HepG2 (cell line): Measurements from ENCODE around the gene ACSL3. TPM values are rescaled to one million over a fixed set of nuclear protein-coding genes. Genes with fewer than 3 reads are reported as not detected.

Experiments used
- EP300 ChIP-seq, 3 experiments: sonication (generic) in 1 of 3; formaldehyde crosslinking in 1 of 3; IDR thresholded peaks; 2 replicates each; pipeline versions ENCODE4 v1.5.1 to v1.6.1; 2011 to 2020; ENCODE audit warnings: low read depth in 2 of 3, low read length in 2 of 3, borderline replicate concordance in 1 of 3, improper control_type of control experiment in 1 of 3, mild to moderate bottlenecking in 1 of 3, missing genetic modification reagents in 1 of 3, moderate library complexity in 1 of 3
- GATA4 ChIP-seq: sonication (generic); IDR thresholded peaks from 2 replicates; pipeline ENCODE4 v1.6.1; 2016; ENCODE audit warnings: antibody characterized with exemption, low read depth, borderline replicate concordance
- GMEB2 ChIP-seq: IDR thresholded peaks from 2 replicates; pipeline ENCODE4 v1.6.1; 2016; ENCODE audit warnings: missing biosample characterization, missing genetic modification reagents, low read depth
- GTF2F1 ChIP-seq: fragments of 150-350 bp; IDR thresholded peaks from 2 replicates; pipeline ENCODE4 v1.6.1; 2014; ENCODE audit warnings: low read length
- IRF2 ChIP-seq: IDR thresholded peaks from 2 replicates; pipeline ENCODE4 v1.6.1; 2018; ENCODE audit warnings: missing genetic modification reagents, missing compliant biosample characterization
- MAF1 ChIP-seq: sonication (generic); formaldehyde crosslinking; IDR thresholded peaks from 2 replicates; pipeline ENCODE4 v1.5.0; 2020; ENCODE audit warnings: missing genetic modification reagents, borderline replicate concordance
- MYPOP ChIP-seq: sonication (generic); formaldehyde crosslinking; IDR thresholded peaks from 2 replicates; pipeline ENCODE4 v1.8.1; 2023; ENCODE audit warnings: mild to moderate bottlenecking, moderate library complexity, missing genetic modification reagents
- NBN ChIP-seq: fragments of 450-650 bp; conservative IDR thresholded peaks from 2 replicates; pipeline ENCODE4 v1.6.1; 2017
- NR1H2 ChIP-seq: sonication (generic); formaldehyde crosslinking; IDR thresholded peaks from 2 replicates; pipeline ENCODE4 v1.8.1; 2022; ENCODE audit warnings: low read depth, missing genetic modification reagents, borderline replicate concordance
- PAX8 ChIP-seq: sonication (generic); formaldehyde crosslinking; IDR thresholded peaks from 2 replicates; pipeline ENCODE4 v1.8.0; 2022; ENCODE audit warnings: mild to moderate bottlenecking, missing genetic modification reagents, borderline replicate concordance
- POGK ChIP-seq: sonication (generic); formaldehyde crosslinking; conservative IDR thresholded peaks from 2 replicates; pipeline ENCODE4 v1.8.0; 2022; ENCODE audit warnings: mild to moderate bottlenecking, moderate library complexity, missing genetic modification reagents
- POLR2A ChIP-seq, 2 experiments: IDR thresholded peaks; 2 replicates each; pipeline ENCODE4 v1.6.1; 2011; ENCODE audit warnings: low read depth in 2 of 2, low read length in 2 of 2, mild to moderate bottlenecking in 1 of 2, moderate library complexity in 1 of 2; ENCODE audit not compliant: insufficient read depth in 1 of 2
- RFXANK ChIP-seq: IDR thresholded peaks from 2 replicates; pipeline ENCODE4 v1.6.1; 2016
- SALL2 ChIP-seq: sonication (generic); formaldehyde crosslinking; IDR thresholded peaks from 2 replicates; pipeline ENCODE4 v1.8.1; 2023; ENCODE audit warnings: mild to moderate bottlenecking, missing genetic modification reagents, inconsistent platforms
- ZFP90 ChIP-seq: sonication (generic); formaldehyde crosslinking; IDR thresholded peaks from 2 replicates; pipeline ENCODE4 v1.8.0; 2022; ENCODE audit warnings: missing genetic modification reagents, mild to moderate bottlenecking, inconsistent platforms, borderline replicate concordance
- ZMYM2 ChIP-seq: sonication (generic); formaldehyde crosslinking; IDR thresholded peaks from 2 replicates; pipeline ENCODE4 v1.8.0; 2022; ENCODE audit warnings: mild to moderate bottlenecking, missing genetic modification reagents
- ZNF24 ChIP-seq: fragments of 450-650 bp; IDR thresholded peaks from 2 replicates; pipeline ENCODE4 v1.6.1; 2017; ENCODE audit warnings: antibody characterized with exemption, mild to moderate bottlenecking
- ZNF746 ChIP-seq: sonication (generic); formaldehyde crosslinking; IDR thresholded peaks from 2 replicates; pipeline ENCODE4 v1.8.0; 2022; ENCODE audit warnings: mild to moderate bottlenecking, missing genetic modification reagents
- polyA plus RNA-seq, 8 experiments: library from polyadenylated mRNA; depleted of rRNA in 3 of 8; stranded (reverse) in 7 of 8; unstranded in 1 of 8; fragments of >200 nt; fragmentation: Illumina TruSeq in 4 of 8; extraction: Trizol in 4 of 8; gene quantifications; 2 replicates each; pipeline versions ENCODE4 v1.2.1 to v1.2.3, GENCODE V29; 2011 to 2016; ENCODE audit warnings: low read depth in 4 of 8, missing spikeins in 1 of 8, mixed read lengths in 1 of 8; ENCODE audit not compliant: insufficient read depth in 1 of 8
- total RNA-seq, 5 experiments: library from RNA; depleted of rRNA; stranded (reverse); fragments of >200 nt; fragmentation: Illumina TruSeq; extraction: Trizol; gene quantifications; 2 replicates each; pipeline ENCODE4 v1.2.3, GENCODE V29; 2016; ENCODE audit warnings: low read depth in 1 of 5
- TF ChIP-seq, protein P1 (sequence below): sonication (generic); formaldehyde crosslinking; IDR thresholded peaks from 2 replicates; pipeline ENCODE4 v1.5.1; 2020; ENCODE audit warnings: mild to moderate bottlenecking, missing genetic modification reagents, moderate library complexity
- TF ChIP-seq, protein P2 (sequence below): sonication (generic); formaldehyde crosslinking; IDR thresholded peaks from 2 replicates; pipeline ENCODE4 v1.8.0; 2022; ENCODE audit warnings: mild to moderate bottlenecking, missing genetic modification reagents, moderate library complexity

The ACSL3 gene
- total and polyA plus RNA-seq, 2 of the 13 experiments (the other 11 are each of a cell fraction or from before 2014, with no cell fraction given): 305 to 365 TPM

DNA sequence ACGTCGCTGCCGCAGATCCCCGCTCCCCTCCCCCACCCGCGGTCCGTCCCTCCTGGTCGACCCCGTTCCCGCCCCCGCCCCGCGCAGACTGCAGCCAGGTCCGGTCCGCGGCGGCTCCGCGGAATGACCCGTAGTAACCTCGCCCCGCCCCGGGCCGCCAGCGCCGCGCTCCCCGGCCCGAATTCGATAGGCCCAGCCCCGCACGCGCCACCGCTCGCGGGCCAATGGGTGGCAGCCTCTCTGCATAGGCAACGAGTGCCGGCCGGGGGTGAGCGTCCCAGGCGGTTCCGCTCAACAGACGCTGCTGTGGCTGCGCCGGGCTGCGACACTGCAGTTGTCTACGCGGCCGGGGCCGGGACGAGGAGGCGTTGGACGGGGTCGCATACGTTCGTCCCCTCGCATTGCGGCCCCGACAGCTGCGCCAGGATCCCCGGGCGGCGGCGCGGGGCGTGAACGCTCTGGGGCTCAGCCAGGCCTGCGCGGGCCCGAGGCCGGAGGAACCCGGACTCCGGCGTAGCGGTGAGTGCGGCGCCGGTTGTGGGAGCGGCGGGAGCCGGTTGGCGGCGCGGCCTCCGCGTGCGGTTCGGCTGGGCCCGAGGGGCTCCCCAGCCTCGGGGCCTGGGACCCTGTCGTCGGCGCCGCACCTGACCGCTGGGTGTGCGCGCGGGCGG is at the start of gene ACSL3 (continued):
- TF ChIP-seq, protein P1, sequence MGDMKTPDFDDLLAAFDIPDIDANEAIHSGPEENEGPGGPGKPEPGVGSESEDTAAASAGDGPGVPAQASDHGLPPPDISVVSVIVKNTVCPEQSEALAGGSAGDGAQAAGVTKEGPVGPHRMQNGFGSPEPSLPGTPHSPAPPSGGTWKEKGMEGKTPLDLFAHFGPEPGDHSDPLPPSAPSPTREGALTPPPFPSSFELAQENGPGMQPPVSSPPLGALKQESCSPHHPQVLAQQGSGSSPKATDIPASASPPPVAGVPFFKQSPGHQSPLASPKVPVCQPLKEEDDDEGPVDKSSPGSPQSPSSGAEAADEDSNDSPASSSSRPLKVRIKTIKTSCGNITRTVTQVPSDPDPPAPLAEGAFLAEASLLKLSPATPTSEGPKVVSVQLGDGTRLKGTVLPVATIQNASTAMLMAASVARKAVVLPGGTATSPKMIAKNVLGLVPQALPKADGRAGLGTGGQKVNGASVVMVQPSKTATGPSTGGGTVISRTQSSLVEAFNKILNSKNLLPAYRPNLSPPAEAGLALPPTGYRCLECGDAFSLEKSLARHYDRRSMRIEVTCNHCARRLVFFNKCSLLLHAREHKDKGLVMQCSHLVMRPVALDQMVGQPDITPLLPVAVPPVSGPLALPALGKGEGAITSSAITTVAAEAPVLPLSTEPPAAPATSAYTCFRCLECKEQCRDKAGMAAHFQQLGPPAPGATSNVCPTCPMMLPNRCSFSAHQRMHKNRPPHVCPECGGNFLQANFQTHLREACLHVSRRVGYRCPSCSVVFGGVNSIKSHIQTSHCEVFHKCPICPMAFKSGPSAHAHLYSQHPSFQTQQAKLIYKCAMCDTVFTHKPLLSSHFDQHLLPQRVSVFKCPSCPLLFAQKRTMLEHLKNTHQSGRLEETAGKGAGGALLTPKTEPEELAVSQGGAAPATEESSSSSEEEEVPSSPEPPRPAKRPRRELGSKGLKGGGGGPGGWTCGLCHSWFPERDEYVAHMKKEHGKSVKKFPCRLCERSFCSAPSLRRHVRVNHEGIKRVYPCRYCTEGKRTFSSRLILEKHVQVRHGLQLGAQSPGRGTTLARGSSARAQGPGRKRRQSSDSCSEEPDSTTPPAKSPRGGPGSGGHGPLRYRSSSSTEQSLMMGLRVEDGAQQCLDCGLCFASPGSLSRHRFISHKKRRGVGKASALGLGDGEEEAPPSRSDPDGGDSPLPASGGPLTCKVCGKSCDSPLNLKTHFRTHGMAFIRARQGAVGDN (CRISPR knock-in tag): peak; percentile 91
- TF ChIP-seq, protein P2, sequence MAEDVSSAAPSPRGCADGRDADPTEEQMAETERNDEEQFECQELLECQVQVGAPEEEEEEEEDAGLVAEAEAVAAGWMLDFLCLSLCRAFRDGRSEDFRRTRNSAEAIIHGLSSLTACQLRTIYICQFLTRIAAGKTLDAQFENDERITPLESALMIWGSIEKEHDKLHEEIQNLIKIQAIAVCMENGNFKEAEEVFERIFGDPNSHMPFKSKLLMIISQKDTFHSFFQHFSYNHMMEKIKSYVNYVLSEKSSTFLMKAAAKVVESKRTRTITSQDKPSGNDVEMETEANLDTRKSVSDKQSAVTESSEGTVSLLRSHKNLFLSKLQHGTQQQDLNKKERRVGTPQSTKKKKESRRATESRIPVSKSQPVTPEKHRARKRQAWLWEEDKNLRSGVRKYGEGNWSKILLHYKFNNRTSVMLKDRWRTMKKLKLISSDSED: peak; percentile 96
- TF ChIP-seq RFXANK (CRISPR knock-in tag) (peak; percentile 78; the same call in 1 of the 2 replicates), MYPOP (CRISPR knock-in tag) (peak; percentile 87), POGK (peak; percentile 87), MAF1 (peak; percentile 87), SALL2 (CRISPR knock-in tag) (peak; percentile 94), ZNF24 (no peak), NR1H2 (CRISPR knock-in tag) (peak; percentile 100), POLR2A (IDR thresholded peaks at IDR 0.05; ENCODE audit: insufficient read depth in 1 of 2, low read depth in 2 of 2, low read length in 2 of 2) (peak; percentile 99 to 100), NBN (no peak), ZMYM2 (CRISPR knock-in tag) (no peak), ZFP90 (CRISPR knock-in tag) (peak; percentile 91; the same call in 1 of the 2 replicates), ZNF746 (CRISPR knock-in tag) (peak; percentile 82; the same call in 1 of the 2 replicates), GATA4 (peak; percentile 88), GMEB2 (no peak; the same call in 1 of the 2 replicates), IRF2 (CRISPR knock-in tag) (peak; percentile 83), GTF2F1 (peak; percentile 96), PAX8 (CRISPR knock-in tag) (peak; percentile 91; the same call in 1 of the 2 replicates), EP300 (IDR thresholded peaks at IDR 0.05; ENCODE audit: low read depth in 2 of 2, low read length in 2 of 2) (peak in 1 of 2 experiments; percentile 65), EP300 (CRISPR knock-in tag; IDR thresholded peaks at IDR 0.05; ENCODE audit: borderline replicate concordance) (peak; percentile 80)
